ACHN (cell line): ENCODE results near the gene FOXL2NB.

ENCODE experiments used
- DNase-seq: peaks from one replicate; pipeline ENCODE4 v3.0.0-alpha.2; 2015
- in situ Hi-C: cut with HindIII; loops from 2 replicates; pipeline ENCODE4 v1.10.0; 2017; ENCODE audit warnings: low sequenced_read_pairs, low pct_ligation_motif_present, low pct_unique_long_range_greater_than_20kb

FOXL2NB gene

DNA sequence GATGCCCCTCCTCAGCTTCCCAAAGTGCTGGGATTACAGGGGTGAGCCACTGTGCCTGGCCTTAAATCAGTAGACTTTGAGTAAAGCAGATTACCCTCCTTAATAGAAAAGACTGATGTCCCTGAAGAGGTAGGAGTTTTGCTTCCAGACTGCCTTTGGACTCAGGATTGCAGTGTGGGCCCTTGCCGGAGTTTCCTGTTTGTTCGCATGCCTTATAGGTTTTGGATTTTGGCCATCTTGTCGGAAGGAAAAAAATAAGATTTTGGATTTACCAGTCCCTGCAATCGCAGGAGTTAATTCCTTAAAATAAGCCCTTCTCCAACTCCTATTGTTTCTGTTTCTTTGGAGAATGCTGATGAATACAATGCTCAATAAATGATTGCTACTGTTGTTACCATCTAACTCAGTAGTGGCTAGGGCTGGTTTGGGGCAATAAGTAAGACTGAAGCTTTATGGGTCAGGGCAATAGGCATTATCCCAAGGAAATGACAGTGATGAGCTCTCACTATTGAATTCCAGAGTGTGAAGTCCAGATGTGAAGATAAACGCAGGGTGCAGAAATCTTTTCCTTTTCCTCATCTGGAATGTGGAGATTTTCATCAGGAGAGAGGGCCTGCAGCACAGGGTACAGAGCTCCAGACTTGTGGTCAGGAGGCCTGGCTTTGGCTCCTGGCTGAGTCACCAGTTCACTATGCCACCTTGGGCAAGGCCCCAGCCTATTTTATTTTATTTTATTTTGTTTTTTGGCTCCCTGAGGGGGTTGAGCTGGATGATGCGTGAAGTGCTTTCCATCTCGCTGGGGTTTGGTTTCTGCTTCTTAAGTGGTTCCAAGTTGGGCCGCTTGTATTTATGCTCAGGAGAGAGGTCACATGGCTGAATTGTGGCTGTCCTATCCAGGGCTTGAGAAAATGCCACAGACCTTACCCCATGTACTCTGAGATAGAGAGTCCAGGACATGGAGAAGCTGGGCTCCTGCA, 25.4 kb upstream of the FOXL2NB start:
- peak; percentile 78 for DNase-seq
- in situ Hi-C loops, result loop anchor here (25.0 kb wide), 1 partner anchor 209 kb away; no protein-coding TSS in a partner anchor

DNA sequence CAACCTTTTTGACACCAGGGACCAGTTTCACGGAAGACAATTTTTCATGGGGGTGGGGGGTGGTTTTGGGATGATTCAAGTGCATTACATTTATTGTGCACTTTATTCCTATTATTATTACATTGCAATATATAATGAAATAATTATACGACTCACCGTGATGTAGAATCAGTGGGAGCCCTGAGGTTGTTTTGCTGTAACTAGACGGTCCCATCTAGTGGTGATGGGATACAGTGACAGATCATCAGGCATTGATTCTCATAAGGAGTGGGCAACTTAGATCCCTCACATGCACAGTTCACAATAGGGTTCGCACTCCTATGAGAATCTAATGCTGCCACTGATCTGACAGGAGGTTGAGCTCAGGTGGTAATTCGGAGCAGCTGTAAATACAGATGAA, 24.6 kb upstream of the FOXL2NB start:
- DNase-seq, result peak; percentile 37
- in situ Hi-C loops, result loop anchor here (25.0 kb wide), 1 partner anchor 210 kb away; no protein-coding TSS in a partner anchor

DNA sequence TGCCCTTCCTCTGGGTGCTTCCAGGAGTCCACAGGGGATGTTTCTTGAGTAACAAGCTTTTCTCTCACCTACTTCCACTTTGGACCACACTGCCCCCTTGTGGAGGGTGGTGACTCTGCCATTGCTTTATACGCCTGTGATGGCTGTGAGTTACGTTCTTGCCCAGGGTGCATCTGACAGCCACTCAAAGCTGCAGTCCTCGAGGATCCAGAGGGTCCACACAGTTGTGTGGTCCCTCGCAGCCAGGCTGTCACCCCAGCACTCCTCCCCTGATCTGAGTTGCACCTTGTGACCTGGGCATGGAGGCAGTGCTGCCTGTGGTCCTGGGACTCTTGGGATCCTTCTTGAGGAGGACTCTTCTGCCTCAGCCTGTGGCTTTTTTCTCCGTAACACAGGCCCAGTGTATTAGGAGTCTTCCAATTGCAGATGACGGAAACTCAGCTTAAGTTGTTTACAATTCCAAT, 23.5 kb upstream of the FOXL2NB start:
- peak; percentile 81 for DNase-seq
- in situ Hi-C loops, result loop anchor here (25.0 kb wide), 1 partner anchor 211 kb away; no protein-coding TSS in a partner anchor

DNA sequence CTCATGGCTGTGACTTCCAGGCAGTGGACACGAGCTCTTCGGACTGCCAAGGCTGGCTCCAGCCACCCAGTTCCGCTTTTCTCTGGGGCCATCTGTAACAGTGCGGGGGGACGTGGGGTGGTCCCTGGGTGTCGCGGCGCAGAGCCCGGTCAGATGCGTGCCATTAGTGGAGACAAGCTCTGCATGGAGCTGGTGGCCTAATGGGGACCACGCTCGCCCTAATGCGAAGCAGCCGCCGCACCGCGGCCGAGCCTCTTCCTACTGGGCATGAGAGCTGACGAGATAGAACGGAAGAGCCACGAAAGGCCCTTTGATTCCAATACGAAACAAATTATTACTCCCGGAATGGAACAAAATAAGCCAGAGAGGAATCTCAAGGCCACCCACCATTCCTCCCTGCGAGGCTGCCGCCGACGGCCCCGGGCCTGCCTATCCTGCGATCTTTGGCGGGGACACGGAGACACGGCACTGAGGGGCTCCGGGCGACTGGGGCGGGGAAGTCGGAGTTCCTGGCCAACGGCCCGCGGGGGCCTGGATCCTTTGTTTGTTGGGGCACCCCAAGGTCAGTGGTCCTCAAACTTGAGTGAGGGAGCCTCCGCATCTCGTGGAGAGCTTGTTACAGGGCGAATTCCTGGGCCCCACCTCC, 18.2 kb upstream of the FOXL2NB start:
- in situ Hi-C loops, result no loop called here
- no peak for DNase-seq

DNA sequence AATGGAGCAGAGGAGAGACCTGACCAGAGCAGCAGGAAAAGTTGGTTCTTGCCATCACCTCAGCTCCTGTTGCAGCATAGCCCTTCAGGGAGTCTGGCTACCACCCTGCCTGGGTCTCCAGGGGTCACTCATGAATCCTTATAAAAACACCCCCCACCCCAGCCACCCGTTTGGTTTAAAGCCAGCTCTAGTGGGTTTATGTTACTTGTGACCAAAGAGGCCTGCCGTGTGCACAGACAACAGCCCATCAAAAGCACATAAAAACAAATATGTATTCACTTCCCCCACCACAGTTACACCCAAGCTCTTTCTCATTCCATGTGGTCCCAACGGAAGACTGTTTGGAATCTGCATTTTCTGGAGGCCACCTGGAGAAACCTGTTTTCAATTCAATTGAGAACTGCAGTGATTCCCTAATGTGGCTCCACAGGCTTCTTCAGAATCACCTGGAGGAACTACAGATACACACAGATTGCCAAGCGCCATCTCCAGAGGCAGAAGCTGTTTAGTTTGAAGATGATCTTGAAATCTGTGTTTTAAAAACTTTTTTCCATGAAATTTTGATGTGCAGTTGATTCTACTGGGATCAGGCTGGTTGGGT, 13.8 kb upstream of the FOXL2NB start:
- in situ Hi-C loops, result no loop called here

DNA sequence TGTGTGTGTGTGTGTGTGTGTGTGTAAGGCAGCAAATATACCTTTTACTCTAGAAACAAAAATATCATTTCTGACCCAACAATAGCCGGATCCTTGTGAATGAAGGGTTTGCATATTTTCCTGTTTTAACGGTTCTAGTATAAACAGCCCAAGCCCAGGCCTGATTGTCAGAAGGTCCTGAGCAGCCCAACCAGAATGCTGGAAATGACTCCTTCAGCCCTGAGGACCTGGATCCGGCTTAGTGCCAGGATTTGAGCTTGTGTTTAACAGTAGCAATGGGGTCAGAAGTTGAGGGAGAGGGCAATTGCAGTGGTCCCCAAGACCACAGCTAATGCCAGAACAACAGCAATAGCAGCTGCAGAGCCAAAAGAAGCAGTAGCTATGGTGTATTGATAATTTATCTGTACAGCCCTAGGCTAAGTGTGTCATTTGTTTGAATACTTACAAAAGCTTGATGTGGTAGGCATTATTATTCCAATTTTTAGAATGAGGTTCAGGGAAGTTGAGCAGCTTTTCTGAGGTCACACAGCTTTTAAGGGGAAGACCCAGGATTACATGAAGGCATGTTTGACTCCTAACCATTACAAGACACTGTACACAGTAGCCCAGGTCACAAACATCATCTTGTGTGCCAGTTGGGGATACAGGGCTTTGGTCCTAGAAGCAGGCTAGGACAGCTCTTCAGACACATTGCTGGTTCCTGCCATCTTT, 12.9 kb upstream of the FOXL2NB start:
- in situ Hi-C loops, result no loop called here
- no peak for DNase-seq

More for the DNA sequence above, 13.8 kb upstream of the FOXL2NB start:
- no peak for DNase-seq

DNA sequence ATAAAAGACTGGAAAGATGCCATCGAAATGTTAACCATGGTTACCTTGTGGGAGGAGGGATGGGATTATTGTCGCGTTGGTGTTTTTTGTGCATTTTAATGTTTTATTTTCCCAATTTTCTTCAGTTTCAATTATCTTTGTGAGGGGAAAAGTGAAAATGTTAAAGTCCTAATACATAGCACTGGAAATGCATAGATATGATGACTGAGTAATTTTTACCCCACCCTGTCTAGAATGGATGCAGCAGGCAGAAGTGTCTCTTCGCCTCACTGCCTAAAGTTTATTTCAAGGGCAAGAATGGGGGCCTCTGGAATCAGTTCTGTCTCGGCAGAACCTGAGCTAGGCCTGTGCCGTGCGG, 11.5 kb upstream of the FOXL2NB start:
- in situ Hi-C loops, result no loop called here

DNA sequence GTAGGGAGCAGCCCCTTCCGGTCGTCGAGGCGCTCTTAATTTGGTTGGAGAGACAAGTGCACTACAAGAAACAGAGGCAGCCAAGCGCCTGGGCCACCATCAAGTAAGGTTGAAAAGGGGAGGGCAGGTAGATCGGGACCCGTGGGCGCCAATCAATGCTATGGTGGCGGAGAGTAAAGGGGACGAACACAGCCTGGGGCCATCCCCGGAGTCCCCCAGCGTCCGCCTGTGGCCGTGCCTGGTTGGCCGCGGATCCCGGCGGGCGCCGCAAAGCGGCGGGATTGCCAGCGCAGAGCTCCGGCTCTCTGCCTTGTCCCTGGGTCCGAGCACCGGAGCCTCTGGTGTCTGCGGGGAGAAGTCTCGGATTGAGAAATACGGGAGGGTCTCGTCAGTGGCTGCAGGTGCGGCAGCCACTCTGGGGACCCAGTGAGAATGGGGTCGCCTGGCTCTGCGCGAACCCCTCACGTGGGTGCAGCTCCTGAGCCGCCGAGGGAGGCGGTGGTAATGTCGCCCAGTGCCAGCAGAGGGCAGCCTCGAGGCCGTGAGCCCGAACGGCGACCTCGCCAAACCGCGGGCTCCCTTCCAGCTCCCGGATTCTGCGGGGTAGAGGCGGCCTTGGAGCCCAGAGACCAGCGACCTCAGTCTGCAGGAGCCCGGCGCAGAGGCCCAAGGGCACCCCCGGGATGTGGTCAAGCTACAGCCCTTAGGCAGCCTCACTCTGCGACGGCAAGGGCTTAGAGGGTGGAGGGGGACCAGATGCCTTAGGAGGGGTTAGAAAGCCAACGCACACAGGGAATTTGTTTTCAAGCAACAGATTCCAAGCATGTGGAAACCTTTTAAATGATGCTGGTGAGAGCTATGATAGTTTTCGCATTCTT, 10.9 kb upstream of the FOXL2NB start:
- DNase-seq, result peak; percentile 62
- in situ Hi-C loops, result no loop called here

More for the DNA sequence above, 11.5 kb upstream of the FOXL2NB start:
- no peak for DNase-seq

DNA sequence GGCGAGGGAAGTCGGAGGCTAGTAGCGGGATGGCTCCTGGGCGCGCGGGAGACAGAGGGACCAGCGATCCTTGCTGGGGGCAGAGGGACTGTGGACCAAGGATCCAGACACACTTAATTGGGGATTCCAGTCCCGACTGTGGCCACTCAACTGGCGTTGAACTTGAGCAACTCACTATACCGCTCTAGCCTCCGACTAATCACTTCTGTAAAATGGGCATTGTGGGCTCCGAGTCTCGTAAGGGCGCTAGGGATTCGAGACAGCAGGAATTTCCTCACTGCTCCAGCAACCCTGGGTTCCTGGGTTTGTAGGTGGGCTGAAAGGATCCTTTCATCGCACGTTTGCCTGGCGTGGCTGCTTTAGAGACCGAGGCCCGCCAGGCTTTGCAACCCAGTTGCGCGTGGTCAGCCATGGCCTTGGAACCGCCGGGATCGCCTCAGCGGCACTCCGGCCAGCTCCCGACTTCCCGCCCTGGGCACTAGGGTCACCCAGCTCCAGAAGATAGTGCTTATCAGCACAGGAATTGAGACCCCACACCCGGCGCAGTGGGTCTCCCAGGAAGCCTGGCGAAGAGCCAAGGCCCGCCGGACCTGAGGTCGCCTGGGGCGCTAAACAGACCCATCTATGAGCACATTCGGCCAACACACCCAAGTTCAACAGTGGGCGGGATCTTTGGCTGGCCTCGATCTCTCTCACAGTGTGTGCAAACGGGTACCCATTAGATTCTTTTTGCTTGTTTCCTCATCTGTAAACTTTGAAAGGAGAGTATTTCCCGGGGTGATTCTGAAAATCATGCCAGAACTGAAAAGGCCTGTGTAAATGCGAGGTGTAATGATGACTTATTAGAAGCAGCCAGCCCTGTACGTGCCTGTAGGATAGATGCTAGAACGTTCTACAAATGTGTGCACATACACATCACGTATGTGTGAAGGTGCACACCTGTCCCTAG, 10.0 kb upstream of the FOXL2NB start:
- in situ Hi-C loops, result no loop called here
- no peak for DNase-seq

DNA sequence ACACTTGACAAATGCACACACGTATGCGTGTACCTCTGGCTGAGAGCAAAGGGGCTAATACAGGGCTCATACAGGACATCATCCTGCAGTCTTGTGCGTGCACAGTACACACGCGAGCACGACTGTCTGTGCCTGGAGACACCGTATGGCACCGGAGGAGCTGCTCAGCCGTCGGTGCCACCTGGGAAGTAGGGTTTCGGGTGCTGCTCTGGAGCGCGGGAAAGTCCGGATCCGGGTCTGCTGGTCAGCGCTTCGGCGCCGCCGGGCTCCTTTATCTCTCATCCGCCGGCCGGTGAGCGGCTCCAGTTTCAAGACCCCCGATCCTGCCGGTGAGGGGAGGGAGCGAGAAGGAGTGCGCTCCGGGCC, 9.3 kb upstream of the FOXL2NB start:
- in situ Hi-C loops, result no loop called here
- DNase-seq, result no peak

DNA sequence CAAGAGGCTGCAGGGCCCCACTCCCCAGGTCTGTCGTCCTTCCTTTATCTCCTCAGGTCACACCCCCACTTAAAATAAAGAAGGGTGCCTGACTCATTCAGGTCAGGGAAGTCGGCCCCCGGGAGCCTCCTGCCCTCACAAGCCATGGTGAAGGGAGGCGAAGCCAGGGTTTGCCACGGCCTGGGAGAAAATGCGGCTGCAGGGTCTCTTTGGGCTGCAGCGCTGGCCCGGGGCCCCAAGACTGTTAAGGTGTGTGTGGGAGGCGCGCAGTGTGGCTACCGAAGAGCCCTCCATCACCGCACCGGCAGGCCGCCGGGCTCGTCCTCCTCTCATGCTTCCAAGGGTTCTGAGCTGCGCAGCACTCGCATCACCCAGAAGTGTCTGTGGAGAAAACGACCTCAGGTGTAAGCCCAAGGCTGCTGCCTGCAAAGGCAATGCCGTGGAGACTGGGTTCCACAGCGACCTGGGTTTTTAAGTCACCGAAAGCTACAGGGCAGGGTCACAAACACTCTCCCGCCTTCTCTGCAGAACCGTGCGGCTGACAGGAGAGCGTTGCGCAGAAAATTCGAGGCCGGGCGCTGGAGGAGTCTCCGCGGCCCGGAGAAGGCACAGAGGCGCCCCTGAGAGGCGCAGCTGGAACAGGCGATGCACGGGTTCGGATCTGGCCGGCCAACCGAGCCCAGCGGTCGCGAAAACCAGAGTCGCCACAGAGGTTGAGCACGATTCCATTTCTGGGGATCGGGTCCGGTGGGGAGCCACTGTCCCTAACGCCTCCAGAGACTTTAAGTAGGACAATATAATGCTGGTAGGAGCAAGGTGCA, 8.8 kb upstream of the FOXL2NB start:
- no peak for DNase-seq
- in situ Hi-C loops, result no loop called here

DNA sequence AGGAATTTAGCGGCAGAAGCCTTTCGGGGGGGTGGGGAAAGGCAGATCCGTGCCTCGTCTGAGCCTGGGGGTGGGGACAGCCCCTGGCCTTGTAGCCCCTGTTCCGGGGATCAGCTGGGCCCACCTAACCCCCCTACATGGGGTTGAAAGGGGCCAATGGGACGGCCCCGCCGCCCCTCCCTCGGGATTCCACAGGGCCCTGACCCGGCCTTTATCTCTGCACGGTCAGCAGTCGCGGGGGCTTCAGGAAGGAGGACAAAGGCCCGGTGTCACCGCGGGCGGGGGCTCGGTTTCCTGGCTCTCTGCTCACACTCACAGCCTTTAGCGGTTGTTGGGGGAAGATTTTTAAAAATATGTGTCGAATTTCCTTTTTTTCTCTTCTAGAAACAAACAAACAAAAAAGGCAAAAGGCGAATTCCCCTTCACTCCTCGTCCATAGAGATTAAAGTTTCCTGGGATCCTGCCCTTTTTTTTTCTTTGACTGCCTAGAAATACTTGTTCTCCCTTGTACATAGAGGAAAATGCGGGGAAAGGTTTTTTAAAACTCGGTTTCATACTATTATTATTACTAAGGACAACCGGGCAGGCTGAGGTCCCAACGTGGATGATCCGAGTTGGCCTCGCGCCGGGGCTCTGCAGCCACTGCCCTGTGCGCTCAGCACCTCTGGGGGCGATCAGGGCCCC, 8.0 kb upstream of the FOXL2NB start:
- in situ Hi-C loops, result no loop called here
- DNase-seq, result no peak

DNA sequence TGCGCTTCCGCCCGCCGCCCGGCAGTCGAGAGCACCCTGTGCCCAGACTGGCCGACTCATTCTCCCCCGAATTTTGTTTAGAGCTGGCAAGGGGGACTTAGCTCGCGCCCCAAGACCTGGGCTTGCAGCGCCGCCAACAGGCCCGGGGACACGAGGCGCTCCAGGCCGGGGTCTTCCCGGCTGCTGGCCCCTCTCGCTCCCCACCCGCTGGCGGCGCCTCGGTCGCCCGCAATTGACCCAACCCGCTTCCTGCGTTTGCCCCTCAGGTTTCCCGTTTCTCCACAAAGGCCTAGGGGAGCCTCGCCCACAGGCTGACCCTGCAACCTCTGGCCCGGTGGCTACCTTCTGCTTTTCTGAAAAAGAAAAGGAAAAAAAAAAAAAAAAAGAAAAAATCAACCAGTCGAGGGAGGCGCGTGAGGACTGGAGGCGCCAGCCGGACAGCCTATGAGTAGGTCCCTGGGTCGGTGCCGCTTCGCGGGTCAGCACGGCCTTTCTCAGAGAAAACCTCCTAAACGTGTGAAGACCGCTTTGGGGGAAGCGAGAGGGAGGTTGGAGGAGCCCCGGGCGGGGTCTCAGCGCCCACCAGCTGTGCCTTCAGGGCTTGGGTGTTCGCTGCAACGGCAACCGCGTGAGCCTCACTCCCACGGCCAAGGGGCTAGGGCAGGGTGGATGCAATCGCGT, 7.3 kb upstream of the FOXL2NB start:
- in situ Hi-C loops, result no loop called here
- no peak for DNase-seq

DNA sequence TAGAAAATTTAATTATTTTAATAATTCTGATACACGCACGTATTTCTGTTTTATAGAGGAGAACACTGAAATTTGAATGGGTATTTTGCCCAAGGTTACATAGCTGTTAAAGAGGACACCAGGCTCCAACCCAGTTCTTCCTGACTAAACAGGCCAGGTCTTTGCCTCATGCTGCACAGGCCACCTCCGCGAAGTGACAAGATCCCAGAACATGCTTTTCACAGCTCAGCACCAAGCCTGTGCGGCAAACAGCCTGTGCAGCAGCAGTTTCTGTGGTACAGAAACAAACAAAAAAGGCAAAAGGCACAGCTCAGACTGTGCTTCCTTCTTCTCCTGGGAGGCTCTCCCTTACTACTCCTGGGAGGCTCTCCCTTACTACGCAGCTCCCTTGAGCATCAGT, 6.6 kb upstream of the FOXL2NB start:
- in situ Hi-C loops, result no loop called here
- no peak for DNase-seq

DNA sequence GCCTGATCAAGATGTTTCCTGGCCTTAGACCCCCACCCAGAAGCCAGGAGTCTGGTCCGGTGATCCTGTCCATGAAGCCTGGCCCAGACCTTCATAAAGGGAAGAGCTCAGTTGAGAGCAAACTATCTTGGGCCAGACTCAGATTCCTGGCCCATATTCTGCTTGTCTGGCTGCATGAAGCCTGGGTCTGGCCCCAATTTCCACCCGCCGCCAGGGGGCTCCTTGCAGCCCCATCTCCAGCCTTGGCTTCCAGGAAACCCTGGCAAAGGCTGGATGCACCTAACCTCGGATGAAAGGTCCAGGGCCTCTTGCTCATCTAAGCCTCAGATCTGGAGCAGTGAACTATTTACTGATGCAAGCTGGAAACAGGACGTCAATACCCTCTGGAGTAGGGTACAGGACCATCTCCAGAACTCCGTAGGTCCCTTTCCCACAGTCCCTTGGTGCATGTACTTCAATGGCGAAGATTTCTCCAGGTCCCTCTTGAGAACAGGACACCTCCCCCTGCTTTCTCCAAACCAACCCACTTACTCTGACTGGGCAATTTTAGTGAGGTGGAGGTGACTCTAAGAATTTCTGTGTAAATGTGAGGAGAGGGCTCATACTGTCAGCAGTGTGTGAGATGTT, 5.6 kb upstream of the FOXL2NB start:
- DNase-seq, result peak; percentile 47
- in situ Hi-C loops, result no loop called here
